Stomach (tissue), 4 donors: Measurements from ENCODE around the gene TGM3.

Experiments
- EP300 ChIP-seq: sonication (generic); formaldehyde crosslinking; IDR thresholded peaks from one replicate; pipeline ENCODE4 v1.6.1; 2017; ENCODE audit warnings: antibody characterized with exemption
- POLR2A ChIP-seq, 4 donors: fragments of 450-650 bp; IDR thresholded peaks; one replicate each; pipeline ENCODE4 v1.6.1; 2016; ENCODE audit warnings: antibody characterized with exemption in 4 of 4, control low read depth in 2 of 4, mild to moderate bottlenecking in 1 of 4, moderate library complexity in 1 of 4
- POLR2AphosphoS5 ChIP-seq, 3 donors: sonication (generic); formaldehyde crosslinking; IDR thresholded peaks; one replicate each; pipeline ENCODE4 v1.6.1; 2016; ENCODE audit warnings: antibody characterized with exemption in 3 of 3
- TF ChIP-seq, protein P1 (sequence below), 7 experiments: fragments of 450-650 bp in 4 of 7; fragments of 200-600 bp in 3 of 7; sonication (generic) in 3 of 7; IDR thresholded peaks; one replicate each; pipeline ENCODE4 v1.5.1; 2016 to 2019; ENCODE audit warnings: antibody characterized with exemption in 7 of 7, control low read depth in 2 of 7, mild to moderate bottlenecking in 1 of 7

DNA sequence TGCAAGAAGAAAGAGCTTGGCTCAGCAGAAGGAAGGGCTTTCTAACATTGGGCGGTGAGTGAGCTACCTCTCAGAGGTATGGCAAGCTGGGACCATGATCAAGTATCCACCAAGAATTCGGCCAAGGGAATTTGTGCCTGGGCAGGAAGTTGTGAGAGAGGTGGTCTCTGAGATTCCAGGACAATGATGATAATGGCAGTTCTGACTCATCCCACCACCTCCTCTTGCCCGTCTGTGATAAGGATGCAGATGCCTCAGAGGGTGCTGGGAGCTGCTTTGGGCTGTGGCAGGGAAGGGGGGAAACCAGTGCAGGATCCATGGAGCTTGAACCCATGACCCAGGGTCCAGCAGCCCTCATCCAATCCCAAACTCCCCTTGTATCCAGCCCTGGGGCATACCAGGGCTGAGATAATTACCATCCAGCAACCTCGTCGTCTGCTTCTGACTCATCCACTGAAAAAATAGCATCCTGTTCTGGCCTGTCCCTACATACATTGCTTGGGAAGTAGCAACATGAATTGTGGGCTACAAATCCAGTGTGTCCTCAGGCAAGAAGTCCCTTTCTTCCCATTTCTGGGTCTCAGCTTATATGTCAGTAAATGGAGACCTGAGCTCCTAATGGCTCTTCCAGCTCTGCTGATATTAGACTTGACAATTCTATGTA lies 90.8 kb downstream of the TGM3 start:
- TF ChIP-seq, protein P1, sequence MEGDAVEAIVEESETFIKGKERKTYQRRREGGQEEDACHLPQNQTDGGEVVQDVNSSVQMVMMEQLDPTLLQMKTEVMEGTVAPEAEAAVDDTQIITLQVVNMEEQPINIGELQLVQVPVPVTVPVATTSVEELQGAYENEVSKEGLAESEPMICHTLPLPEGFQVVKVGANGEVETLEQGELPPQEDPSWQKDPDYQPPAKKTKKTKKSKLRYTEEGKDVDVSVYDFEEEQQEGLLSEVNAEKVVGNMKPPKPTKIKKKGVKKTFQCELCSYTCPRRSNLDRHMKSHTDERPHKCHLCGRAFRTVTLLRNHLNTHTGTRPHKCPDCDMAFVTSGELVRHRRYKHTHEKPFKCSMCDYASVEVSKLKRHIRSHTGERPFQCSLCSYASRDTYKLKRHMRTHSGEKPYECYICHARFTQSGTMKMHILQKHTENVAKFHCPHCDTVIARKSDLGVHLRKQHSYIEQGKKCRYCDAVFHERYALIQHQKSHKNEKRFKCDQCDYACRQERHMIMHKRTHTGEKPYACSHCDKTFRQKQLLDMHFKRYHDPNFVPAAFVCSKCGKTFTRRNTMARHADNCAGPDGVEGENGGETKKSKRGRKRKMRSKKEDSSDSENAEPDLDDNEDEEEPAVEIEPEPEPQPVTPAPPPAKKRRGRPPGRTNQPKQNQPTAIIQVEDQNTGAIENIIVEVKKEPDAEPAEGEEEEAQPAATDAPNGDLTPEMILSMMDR (IDR thresholded peaks at IDR 0.05), result no peak
- TF ChIP-seq EP300 (no peak), POLR2A (IDR thresholded peaks at IDR 0.05) (no peak), POLR2AphosphoS5 (IDR thresholded peaks at IDR 0.05) (no peak)
